ENCODE data around the gene ALG2. TPM values are rescaled to one million over a fixed set of nuclear protein-coding genes. Genes with fewer than 3 reads are reported as not detected.
A peak's percentile ranks its signal among the peaks of the same experiment; 100 is the strongest.
"Not testable (repeated sequence)": the region's sequence is repeated elsewhere in the genome, so short reads cannot be mapped to it uniquely, and the experiment has no call there.

ALG2 gene
- polyA plus RNA-seq, 1 donor, result 40.6 TPM

- H3K36me3 ChIP-seq (ENCODE audit: control insufficient read depth, insufficient read depth, low read length), result peaks cover 14% of the 10 kb centered on the region
- WGBS (ENCODE audit: insufficient coverage, low lambda C conversion rate), result 100% methylated on average over 1 of the region's 6 CpGs
These were observed 17.8 kb upstream of the ALG2 start for GRCh38 chr9:99239341-99240060.

GRCh38 chr9:99238331-99238730 is 16.6 kb upstream of the ALG2 start:
- no peak overlapping the region for H3K4me3 ChIP-seq (ENCODE audit: low read length)
- no peaks in the 10 kb centered on the region for H3K9me3 ChIP-seq (ENCODE audit: control insufficient read depth, low read depth, low read length)
- no peak for DNase-seq
- H3K27ac ChIP-seq (ENCODE audit: low read length), result no peak overlapping the region
- H3K27me3 ChIP-seq (ENCODE audit: control insufficient read depth, insufficient read depth, low read length), result no peaks in the 10 kb centered on the region
- no peaks in the 10 kb centered on the region for H3K4me1 ChIP-seq (ENCODE audit: control insufficient read depth, insufficient read depth, low read length)
- peaks cover 15% of the 10 kb centered on the region for H3K36me3 ChIP-seq (ENCODE audit: control insufficient read depth, insufficient read depth, low read length)

More at GRCh38 chr9:99239341-99240060, 17.8 kb upstream of the ALG2 start:
- Histone ChIP-seq H3K9me3 (ENCODE audit: control insufficient read depth, low read depth, low read length) (no peaks in the 10 kb centered on the region), H3K27ac (ENCODE audit: low read length) (no peak overlapping the region), H3K4me3 (ENCODE audit: low read length) (no peak overlapping the region), H3K27me3 (ENCODE audit: control insufficient read depth, insufficient read depth, low read length) (no peaks in the 10 kb centered on the region), H3K4me1 (ENCODE audit: control insufficient read depth, insufficient read depth, low read length) (no peaks in the 10 kb centered on the region)
- DNase-seq, result peak in 1 of 2 donors; percentile 8

DNA sequence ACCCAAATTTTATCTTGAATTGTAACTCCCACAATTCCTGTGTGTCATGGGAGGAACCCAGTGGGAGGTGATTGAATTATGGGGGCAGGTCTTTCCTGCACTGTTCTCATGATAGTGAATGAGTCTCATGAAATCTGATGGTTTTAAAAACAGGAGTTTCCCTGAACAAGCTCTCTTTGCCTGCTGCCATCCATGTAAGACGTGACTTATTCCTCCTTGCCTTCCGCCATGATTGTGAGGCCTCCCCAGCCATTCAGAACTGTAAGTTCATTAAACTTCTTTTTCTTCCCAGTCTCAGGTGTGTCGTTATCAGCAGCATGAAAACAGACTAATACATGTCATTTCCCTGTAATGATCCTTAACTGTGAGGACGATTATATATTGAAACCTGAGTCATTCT is 16.1 kb upstream of the ALG2 start:
- H3K4me1 ChIP-seq (ENCODE audit: control insufficient read depth, insufficient read depth, low read length); DNase-seq; H3K9me3 ChIP-seq (ENCODE audit: control insufficient read depth, low read depth, low read length); H3K27ac ChIP-seq (ENCODE audit: low read length); H3K27me3 ChIP-seq (ENCODE audit: control insufficient read depth, insufficient read depth, low read length); H3K4me3 ChIP-seq (ENCODE audit: low read length): not testable (repeated sequence)
- 100% methylated on average over 1 of the region's 4 CpGs for WGBS (ENCODE audit: insufficient coverage, low lambda C conversion rate)
- peaks cover 19% of the 10 kb centered on the region for H3K36me3 ChIP-seq (ENCODE audit: control insufficient read depth, insufficient read depth, low read length)

- Histone ChIP-seq H3K4me3 (ENCODE audit: low read length) (no peak overlapping the region), H3K4me1 (ENCODE audit: control insufficient read depth, insufficient read depth, low read length) (no peaks in the 10 kb centered on the region), H3K9me3 (ENCODE audit: control insufficient read depth, low read depth, low read length) (no peaks in the 10 kb centered on the region), H3K27me3 (ENCODE audit: control insufficient read depth, insufficient read depth, low read length) (no peaks in the 10 kb centered on the region), H3K36me3 (ENCODE audit: control insufficient read depth, insufficient read depth, low read length) (peaks cover 24% of the 10 kb centered on the region), H3K27ac (ENCODE audit: low read length) (no peak overlapping the region)
- no peak for DNase-seq
These were observed 15.6 kb upstream of the ALG2 start for GRCh38 chr9:99237356-99237755.

- no peaks in the 10 kb centered on the region for H3K4me1 ChIP-seq (ENCODE audit: control insufficient read depth, insufficient read depth, low read length)
- no peak overlapping the region for H3K27ac ChIP-seq (ENCODE audit: low read length)
- H3K27me3 ChIP-seq (ENCODE audit: control insufficient read depth, insufficient read depth, low read length), result no peaks in the 10 kb centered on the region
- DNase-seq, result no peak
- H3K9me3 ChIP-seq (ENCODE audit: control insufficient read depth, low read depth, low read length), result no peaks in the 10 kb centered on the region
- H3K4me3 ChIP-seq (ENCODE audit: low read length), result no peak overlapping the region
- peaks cover 31% of the 10 kb centered on the region for H3K36me3 ChIP-seq (ENCODE audit: control insufficient read depth, insufficient read depth, low read length)
- 100% methylated on average over 3 of the region's 7 CpGs for WGBS (ENCODE audit: insufficient coverage, low lambda C conversion rate)
These were observed 14.3 kb upstream of the ALG2 start for GRCh38 chr9:99235926-99236634.

GRCh38 chr9:99235069-99235468 is 13.3 kb upstream of the ALG2 start:
- no peak overlapping the region for H3K27ac ChIP-seq (ENCODE audit: low read length)

GRCh38 chr9:99234618-99235017 is 12.9 kb upstream of the ALG2 start:
- Histone ChIP-seq H3K27ac (ENCODE audit: low read length) (no peak overlapping the region), H3K4me3 (ENCODE audit: low read length) (no peak overlapping the region)
- no CpG with 5 or more reads among the region's 2 CpGs for WGBS (ENCODE audit: insufficient coverage, low lambda C conversion rate)

More at GRCh38 chr9:99235069-99235468, 13.3 kb upstream of the ALG2 start:
- no peak for DNase-seq
- H3K27me3 ChIP-seq (ENCODE audit: control insufficient read depth, insufficient read depth, low read length), result no peaks in the 10 kb centered on the region
- no peaks in the 10 kb centered on the region for H3K4me1 ChIP-seq (ENCODE audit: control insufficient read depth, insufficient read depth, low read length)
- no peak overlapping the region for H3K4me3 ChIP-seq (ENCODE audit: low read length)
- no peaks in the 10 kb centered on the region for H3K9me3 ChIP-seq (ENCODE audit: control insufficient read depth, low read depth, low read length)
- peaks cover 37% of the 10 kb centered on the region for H3K36me3 ChIP-seq (ENCODE audit: control insufficient read depth, insufficient read depth, low read length)

GRCh38 chr9:99231711-99232110 is 10.0 kb upstream of the ALG2 start:
- WGBS (ENCODE audit: insufficient coverage, low lambda C conversion rate), result 100% methylated on average over 1 of the region's 2 CpGs
- Histone ChIP-seq H3K4me1 (ENCODE audit: control insufficient read depth, insufficient read depth, low read length) (no peaks in the 10 kb centered on the region), H3K4me3 (ENCODE audit: low read length) (no peak overlapping the region), H3K27me3 (ENCODE audit: control insufficient read depth, insufficient read depth, low read length) (no peaks in the 10 kb centered on the region), H3K9me3 (ENCODE audit: control insufficient read depth, low read depth, low read length) (no peaks in the 10 kb centered on the region), H3K27ac (ENCODE audit: low read length) (no peak overlapping the region), H3K36me3 (ENCODE audit: control insufficient read depth, insufficient read depth, low read length) (peaks cover 50% of the 10 kb centered on the region)
- DNase-seq, result no peak

More at GRCh38 chr9:99234618-99235017, 12.9 kb upstream of the ALG2 start:
- Histone ChIP-seq H3K27me3 (ENCODE audit: control insufficient read depth, insufficient read depth, low read length) (no peaks in the 10 kb centered on the region), H3K36me3 (ENCODE audit: control insufficient read depth, insufficient read depth, low read length) (peaks cover 36% of the 10 kb centered on the region), H3K4me1 (ENCODE audit: control insufficient read depth, insufficient read depth, low read length) (no peaks in the 10 kb centered on the region), H3K9me3 (ENCODE audit: control insufficient read depth, low read depth, low read length) (no peaks in the 10 kb centered on the region)
- DNase-seq, result no peak

- H3K4me1 ChIP-seq (ENCODE audit: control insufficient read depth, insufficient read depth, low read length), result no peaks in the 10 kb centered on the region
- WGBS (ENCODE audit: insufficient coverage, low lambda C conversion rate), result no CpG with 5 or more reads among the region's 3 CpGs
- peaks cover 61% of the 10 kb centered on the region for H3K36me3 ChIP-seq (ENCODE audit: control insufficient read depth, insufficient read depth, low read length)
- no peaks in the 10 kb centered on the region for H3K9me3 ChIP-seq (ENCODE audit: control insufficient read depth, low read depth, low read length)
- no peak overlapping the region for H3K4me3 ChIP-seq (ENCODE audit: low read length)
- no peaks in the 10 kb centered on the region for H3K27me3 ChIP-seq (ENCODE audit: control insufficient read depth, insufficient read depth, low read length)
- no peak for DNase-seq
- H3K27ac ChIP-seq (ENCODE audit: low read length), result no peak overlapping the region
These were observed 8.5 kb upstream of the ALG2 start for GRCh38 chr9:99230206-99230605.

GRCh38 chr9:99226054-99226453 is 4.3 kb upstream of the ALG2 start:
- 86% methylated on average over 1 of the region's 5 CpGs for WGBS (ENCODE audit: insufficient coverage, low lambda C conversion rate)

GRCh38 chr9:99224445-99224844 is 2.7 kb upstream of the ALG2 start:
- H3K4me1 ChIP-seq (ENCODE audit: control insufficient read depth, insufficient read depth, low read length), result peaks cover 10% of the 10 kb centered on the region
- H3K27me3 ChIP-seq (ENCODE audit: control insufficient read depth, insufficient read depth, low read length), result no peaks in the 10 kb centered on the region
- DNase-seq, result no peak
- H3K9me3 ChIP-seq (ENCODE audit: control insufficient read depth, low read depth, low read length), result no peaks in the 10 kb centered on the region
- H3K4me3 ChIP-seq (ENCODE audit: low read length), result no peak overlapping the region
- 94% methylated on average over 2 of the region's 2 CpGs for WGBS (ENCODE audit: insufficient coverage, low lambda C conversion rate)
- no peak overlapping the region for H3K27ac ChIP-seq (ENCODE audit: low read length)
- H3K36me3 ChIP-seq (ENCODE audit: control insufficient read depth, insufficient read depth, low read length), result peaks cover 38% of the 10 kb centered on the region

More at GRCh38 chr9:99226054-99226453, 4.3 kb upstream of the ALG2 start:
- Histone ChIP-seq H3K9me3 (ENCODE audit: control insufficient read depth, low read depth, low read length) (no peaks in the 10 kb centered on the region), H3K4me1 (ENCODE audit: control insufficient read depth, insufficient read depth, low read length) (peaks cover 5% of the 10 kb centered on the region), H3K36me3 (ENCODE audit: control insufficient read depth, insufficient read depth, low read length) (peaks cover 50% of the 10 kb centered on the region), H3K27me3 (ENCODE audit: control insufficient read depth, insufficient read depth, low read length) (no peaks in the 10 kb centered on the region), H3K4me3 (ENCODE audit: low read length) (no peak overlapping the region), H3K27ac (ENCODE audit: low read length) (no peak overlapping the region)
- no peak for DNase-seq
